ENCODE results near the gene RALGDS.

GRCh38 chr9:133088146-133088750 lies 32.8 kb downstream of the RALGDS start:
- TF ChIP-seq MYNN (IDR thresholded peaks at IDR 0.05) = no peak
- no peak for TF ChIP-seq MYNN (CRISPR knock-in tag; IDR thresholded peaks at IDR 0.05)
- TF ChIP-seq RAD21 (CRISPR knock-in tag; conservative IDR thresholded peaks at IDR 0.05 in 1 of 2, IDR thresholded peaks at IDR 0.05 in 1 of 2) = no peak
- no peak for TF ChIP-seq USF2 (CRISPR knock-in tag; IDR thresholded peaks at IDR 0.05)
- no peak for TF ChIP-seq PHB (CRISPR knock-in tag; IDR thresholded peaks at IDR 0.05)
- no peak for TF ChIP-seq SRSF9 (IDR thresholded peaks at IDR 0.05; ENCODE audit: borderline replicate concordance, low read depth, low read length)
- no peak for TF ChIP-seq RBBP5 (IDR thresholded peaks at IDR 0.05; ENCODE audit: borderline replicate concordance, insufficient read depth, low read length, poor library complexity, severe bottlenecking)
- TF ChIP-seq NR2C2 (CRISPR knock-in tag; IDR thresholded peaks at IDR 0.05) = no peak
- TF ChIP-seq NR2C2 (tag; IDR thresholded peaks at IDR 0.05) = no peak
- TF ChIP-seq E2F1 (CRISPR knock-in tag; IDR thresholded peaks at IDR 0.05) = no peak
- no peak for TF ChIP-seq MAZ (CRISPR knock-in tag; conservative IDR thresholded peaks at IDR 0.05 in 1 of 2, IDR thresholded peaks at IDR 0.05 in 1 of 2)
